Measurements from ENCODE around the gene TCFL5.

- TF ChIP-seq, protein P1, sequence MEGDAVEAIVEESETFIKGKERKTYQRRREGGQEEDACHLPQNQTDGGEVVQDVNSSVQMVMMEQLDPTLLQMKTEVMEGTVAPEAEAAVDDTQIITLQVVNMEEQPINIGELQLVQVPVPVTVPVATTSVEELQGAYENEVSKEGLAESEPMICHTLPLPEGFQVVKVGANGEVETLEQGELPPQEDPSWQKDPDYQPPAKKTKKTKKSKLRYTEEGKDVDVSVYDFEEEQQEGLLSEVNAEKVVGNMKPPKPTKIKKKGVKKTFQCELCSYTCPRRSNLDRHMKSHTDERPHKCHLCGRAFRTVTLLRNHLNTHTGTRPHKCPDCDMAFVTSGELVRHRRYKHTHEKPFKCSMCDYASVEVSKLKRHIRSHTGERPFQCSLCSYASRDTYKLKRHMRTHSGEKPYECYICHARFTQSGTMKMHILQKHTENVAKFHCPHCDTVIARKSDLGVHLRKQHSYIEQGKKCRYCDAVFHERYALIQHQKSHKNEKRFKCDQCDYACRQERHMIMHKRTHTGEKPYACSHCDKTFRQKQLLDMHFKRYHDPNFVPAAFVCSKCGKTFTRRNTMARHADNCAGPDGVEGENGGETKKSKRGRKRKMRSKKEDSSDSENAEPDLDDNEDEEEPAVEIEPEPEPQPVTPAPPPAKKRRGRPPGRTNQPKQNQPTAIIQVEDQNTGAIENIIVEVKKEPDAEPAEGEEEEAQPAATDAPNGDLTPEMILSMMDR (IDR thresholded peaks at IDR 0.05) = no peak
- no peak for TF ChIP-seq POLR2A (IDR thresholded peaks at IDR 0.05)
These were observed 28.7 kb downstream of the TCFL5 start for GRCh38 chr20:62832951-62833391.
